Heart left ventricle (tissue), 16 donors: ENCODE results near the gene YPEL5. TPM values are rescaled to one million over a fixed set of nuclear protein-coding genes. Genes with fewer than 3 reads are reported as not detected.

ENCODE experiments used
- ATAC-seq, 4 donors: fragments of 200-7000 bp; cut with Tn5 transposase; one replicate each; pipeline ENCODE4 v1.9.1; 2020 to 2022; ENCODE audit warnings: moderate library complexity in 4 of 4, mild to moderate bottlenecking in 3 of 4, moderate number of reproducible peaks in 1 of 4
- DNase-seq, 5 donors: peaks; one replicate each; pipeline ENCODE4 v3.0.0-alpha.2; 2020
- H3K27ac ChIP-seq, 12 donors: fragments of 200-600 bp; sonication (generic) in 4 of 12; one replicate each; pipeline versions ENCODE4 v1.5.0 to v1.8.0; 2016 to 2022; ENCODE audit warnings: mild to moderate bottlenecking in 2 of 12
- H3K27me3 ChIP-seq, 9 donors: fragments of 200-600 bp; sonication (generic) in 2 of 9; one replicate each; pipeline versions ENCODE4 v1.5.1 to v1.8.0; 2016 to 2022; ENCODE audit warnings: mild to moderate bottlenecking in 3 of 9
- H3K36me3 ChIP-seq, 9 donors: fragments of 200-600 bp; sonication (generic) in 2 of 9; one replicate each; pipeline versions ENCODE4 v1.5.0 to v1.8.0; 2018 to 2022; ENCODE audit warnings: mild to moderate bottlenecking in 2 of 9
- H3K4me1 ChIP-seq, 12 donors: fragments of 200-600 bp; sonication (generic) in 4 of 12; one replicate each; pipeline versions ENCODE4 v1.5.0 to v1.8.0; 2016 to 2022; ENCODE audit warnings: mild to moderate bottlenecking in 3 of 12
- H3K4me3 ChIP-seq, 12 donors: fragments of 200-600 bp; sonication (generic) in 4 of 12; one replicate each; pipeline versions ENCODE4 v1.5.0 to v1.8.0; 2017 to 2022; ENCODE audit warnings: mild to moderate bottlenecking in 9 of 12, moderate library complexity in 4 of 12
- H3K9me3 ChIP-seq, 12 donors: fragments of 200-600 bp; sonication (generic) in 4 of 12; one replicate each; pipeline versions ENCODE4 v1.5.0 to v1.8.0; 2016 to 2022; ENCODE audit warnings: mild to moderate bottlenecking in 1 of 12
- CTCF ChIP-seq, 12 donors: fragments of 200-600 bp; sonication (generic) in 4 of 12; IDR thresholded peaks; one replicate each; pipeline versions ENCODE4 v1.5.0 to v1.8.0; 2018 to 2022; ENCODE audit warnings: antibody characterized with exemption in 12 of 12, mild to moderate bottlenecking in 5 of 12
- POLR2A ChIP-seq, 2 donors: fragments of 450-650 bp; IDR thresholded peaks; one replicate each; pipeline ENCODE4 v1.6.1; 2017; ENCODE audit warnings: antibody characterized with exemption in 2 of 2, mild to moderate bottlenecking in 2 of 2, moderate library complexity in 2 of 2
- WGBS, 4 donors: extraction: QIAGEN DNeasy Blood & Tissue Kit in 2 of 4; methylation state at CpG; one replicate each; pipeline versions ENCODE4 v1.1.5 to v1.1.7; 2013 to 2018; 5-methylcytosine and 5-hydroxymethylcytosine counted together
- intact Hi-C, 10 donors: fragments of 100-400 bp; cut with DNase I; formaldehyde crosslinking; loops; one replicate each; pipeline versions ENCODE4 v1.11.1 to v1.14.2; 2022
- polyA plus RNA-seq, 2 donors: library from polyadenylated mRNA; stranded (reverse); fragments of 200-250 nt; gene quantifications; one replicate each; pipeline ENCODE4 v1.2.3, GENCODE V29; 2013
- total RNA-seq, 9 donors: library from RNA; depleted of rRNA in 2 of 9; stranded (reverse); fragments of >200 nt in 2 of 9; fragmentation: NEBNext Ultra II Directional in 3 of 9; extraction: Animal tissue kit (Norgen Biotek cat#: 25700) in 3 of 9; gene quantifications; one replicate each; pipeline versions ENCODE4 v1.1.0 to v1.2.4, GENCODE V29; 2016 to 2023
- donor health status: ischemic (EF 13 %, LVEDD 7.1; RV severe dilation, severe dysfunction).
- donor health status: healthy with polysubstance abuse.
- donor health status: DM: no; HTN: yes; CAD: no.
- donor health status: DM: no; HTN: no; CAD: no.
- donor health status: ischemic (EF 25% LVEDD 6.9; RV normal size, moderate dysfunction).
- donor health status: ischemic (EF 25% LVEDD 5.7; RV mildly dilated, moderate dysfunction).
- donor health status: healthy.
- donor health status: DM: yes; HTN: yes; CAD: no.
- donor health status: ischemic (EF 35%, LVEDD 5.7; RV mildly dilated, moderate dysfunction).
- donor health status: nonischemic (EF 11% LVEDD 7.7; RV severe dilation, severe dysfunction).
- donor health status: DM: yes; HTN: yes; CAD: no.
- donor health status: PGD.
- donor health status: ischemic (EF 29% LVEDD 5.4; RV normal size, mild dysfunction).
- donor health status: nonischemic (EF 23%, LVEDD 6.1; RV moderate dilation, normal function).

YPEL5 gene
- total and polyA plus RNA-seq, 11 donors: 36.4 to 90.6 (median 57.7) TPM

DNA sequence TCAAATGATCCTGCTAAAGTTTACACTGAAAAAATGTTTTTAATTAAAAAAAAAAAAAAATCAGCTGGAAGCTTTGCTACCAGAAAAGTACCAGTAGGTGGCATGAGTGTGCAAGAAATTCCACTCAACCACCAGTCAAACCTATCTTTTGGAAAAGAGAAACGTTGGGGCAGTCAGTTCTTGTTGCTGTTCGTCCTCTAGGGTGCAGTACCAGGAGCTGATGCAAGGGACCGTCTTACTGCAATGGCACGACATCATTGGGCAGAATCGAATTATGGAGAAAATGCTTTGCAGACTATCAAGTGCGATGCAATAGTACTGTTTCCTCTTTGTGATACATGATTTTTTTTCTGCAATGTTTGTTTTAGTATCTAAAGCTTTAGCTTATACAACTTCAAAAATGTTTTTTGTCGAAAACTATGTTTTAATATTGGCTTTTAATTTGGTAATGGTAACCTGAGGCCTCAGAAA, 18.3 kb downstream of the YPEL5 start:
- intact Hi-C loops: loop anchor here in 9 of 10 donors (1.0 to 10.0 kb wide), 9 partner anchors 37 to 1170 kb away; no protein-coding TSS in a partner anchor
- 18 to 20% (median 19%) methylated on average over 7 of the region's 7 CpGs for WGBS, 4 donors
- no peak overlapping the region for H3K27ac ChIP-seq

DNA sequence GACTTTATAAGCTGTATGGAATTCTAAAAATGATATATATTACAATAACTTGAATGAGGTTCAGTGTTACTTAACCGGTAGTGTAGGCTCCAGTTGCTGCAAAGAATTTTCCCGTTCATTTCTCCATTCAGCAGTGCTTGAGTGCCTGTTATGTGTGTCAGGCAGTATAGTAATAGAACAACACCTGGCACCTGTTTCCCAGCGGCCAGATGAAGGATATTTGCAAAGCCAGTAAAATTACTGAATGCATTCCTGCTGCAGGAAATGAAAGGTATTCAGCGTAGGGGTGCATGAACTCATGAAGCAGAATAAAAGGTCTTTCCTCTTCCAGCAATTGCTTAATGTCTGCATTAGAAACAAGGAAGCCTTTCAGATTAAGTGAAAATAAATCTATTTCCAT, 18.8 kb downstream of the YPEL5 start:
- intact Hi-C loops: loop anchor here in 9 of 10 donors (1.0 to 10.0 kb wide), 9 partner anchors 37 to 1169 kb away; no protein-coding TSS in a partner anchor
- peaks cover 0 to 19% (median 0%) of the 10 kb centered on the region in 9 donors for H3K36me3 ChIP-seq
- H3K27ac ChIP-seq: no peak overlapping the region
- TF ChIP-seq CTCF (IDR thresholded peaks at IDR 0.05) (no peak), POLR2A (IDR thresholded peaks at IDR 0.05) (no peak)
- no peak overlapping the region for H3K4me3 ChIP-seq
- peaks cover 0 to 15% (median 0%) of the 10 kb centered on the region in 12 donors for H3K4me1 ChIP-seq
- ATAC-seq (no peak), DNase-seq (no peak)
- H3K27me3 ChIP-seq: no peaks in the 10 kb centered on the region
- WGBS, 4 donors: 87 to 90% (median 89%) methylated on average over 4 of the region's 4 CpGs
- H3K9me3 ChIP-seq: no peaks in the 10 kb centered on the region

More for the DNA sequence above, 18.3 kb downstream of the YPEL5 start:
- DNase-seq: peak in 4 of 5 donors; percentile 50 to 61 (median 56)
- H3K4me1 ChIP-seq: peaks cover 0 to 19% (median 0%) of the 10 kb centered on the region in 12 donors
- no peak for TF ChIP-seq POLR2A (IDR thresholded peaks at IDR 0.05)
- peak; percentile 84 to 95 (median 90) for TF ChIP-seq CTCF (IDR thresholded peaks at IDR 0.05)
- H3K4me3 ChIP-seq: no peak overlapping the region
- H3K9me3 ChIP-seq: no peaks in the 10 kb centered on the region
- peak in 3 of 4 donors; percentile 81 to 88 (median 85) for ATAC-seq
- H3K36me3 ChIP-seq: peaks cover 0 to 24% (median 5%) of the 10 kb centered on the region in 9 donors
- no peaks in the 10 kb centered on the region for H3K27me3 ChIP-seq

DNA sequence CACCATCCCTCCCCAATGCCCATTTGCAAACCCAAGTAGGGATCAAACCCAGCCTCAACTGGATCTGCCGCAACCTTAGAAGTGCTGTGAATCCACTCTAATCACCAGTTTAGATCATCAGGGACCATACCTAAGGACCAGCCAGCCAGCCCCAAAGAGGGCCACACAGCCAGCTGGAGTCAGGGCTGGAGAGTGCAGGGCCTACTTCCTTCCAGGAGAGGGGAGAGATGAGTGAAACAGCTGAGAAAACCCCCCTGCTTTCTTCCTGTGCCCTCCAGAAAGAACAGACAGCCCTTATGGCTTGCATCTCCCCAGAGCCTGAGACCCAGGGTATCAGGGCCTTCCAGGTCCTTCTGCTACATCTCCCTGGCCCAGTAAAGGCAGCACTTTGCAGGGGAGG, 25.8 kb downstream of the YPEL5 start:
- no peaks in the 10 kb centered on the region for H3K27me3 ChIP-seq
- H3K27ac ChIP-seq: no peak overlapping the region
- 98 to 100% (median 100%) methylated on average over 1 of the region's 1 CpG for WGBS, 4 donors
- TF ChIP-seq CTCF (IDR thresholded peaks at IDR 0.05) (no peak), POLR2A (IDR thresholded peaks at IDR 0.05) (no peak)
- H3K4me3 ChIP-seq: no peak overlapping the region
- no peaks in the 10 kb centered on the region for H3K4me1 ChIP-seq
- intact Hi-C loops: loop anchor here in 2 of 10 donors (2.0 to 5.0 kb wide), 2 partner anchors 35 to 534 kb away; no protein-coding TSS in a partner anchor
- no peak for ATAC-seq
- no peak for DNase-seq
- no peaks in the 10 kb centered on the region for H3K9me3 ChIP-seq
- H3K36me3 ChIP-seq: no peaks in the 10 kb centered on the region

DNA sequence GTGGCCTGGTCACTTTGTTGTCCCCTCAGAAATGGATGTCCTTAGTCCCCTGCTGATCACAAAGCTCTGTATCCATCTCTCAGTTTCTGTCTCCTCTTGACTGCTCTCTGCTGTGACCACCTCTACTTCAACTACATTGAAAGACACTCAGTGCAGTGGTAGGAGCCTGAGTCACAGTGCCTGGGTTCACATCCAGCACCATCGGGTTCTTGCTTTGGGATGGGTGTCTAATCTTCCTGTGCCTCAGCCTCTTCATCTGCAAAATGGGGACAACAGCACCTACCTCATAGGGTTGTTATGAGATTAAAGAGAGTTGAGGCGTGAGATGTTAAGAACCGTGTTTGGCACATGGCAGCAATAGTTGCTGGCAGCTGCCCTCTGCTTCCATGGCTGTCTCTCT, 30.6 kb downstream of the YPEL5 start:
- intact Hi-C loops: no loop called here
- H3K36me3 ChIP-seq: no peaks in the 10 kb centered on the region
- H3K27ac ChIP-seq: peak overlapping the region in 3 of 12 donors; percentile 55 to 66 (median 63)
- WGBS, 4 donors: 96 to 100% (median 99%) methylated on average over 3 of the region's 3 CpGs
- no peaks in the 10 kb centered on the region for H3K27me3 ChIP-seq
- peaks cover 0 to 31% (median 15%) of the 10 kb centered on the region in 12 donors for H3K4me1 ChIP-seq
- TF ChIP-seq POLR2A (IDR thresholded peaks at IDR 0.05) (no peak), CTCF (IDR thresholded peaks at IDR 0.05) (no peak)
- no peak for ATAC-seq
- H3K9me3 ChIP-seq: no peaks in the 10 kb centered on the region
- no peak overlapping the region for H3K4me3 ChIP-seq
- DNase-seq: no peak
